H1 (cell line): ENCODE results near the gene STXBP4.

Experiments
- CTCF ChIP-seq, 3 experiments: IDR thresholded peaks; 1 replicate in 2 of 3; 2 replicates in 1 of 3; pipeline versions ENCODE4 v1.5.1 to v1.6.1; 2011; ENCODE audit warnings: low read length in 3 of 3, mild to moderate bottlenecking in 3 of 3, inconsistent platforms in 2 of 3, low read depth in 1 of 3, moderate library complexity in 1 of 3; ENCODE audit not compliant: insufficient read depth in 1 of 3; ENCODE audit errors: control extremely low read depth in 1 of 3
- EGR1 ChIP-seq: IDR thresholded peaks from 2 replicates; pipeline ENCODE4 v1.6.1; 2011; ENCODE audit warnings: low read depth, low read length, borderline replicate concordance
- NRF1 ChIP-seq: IDR thresholded peaks from 2 replicates; pipeline ENCODE4 v1.6.1; 2011; ENCODE audit warnings: mild to moderate bottlenecking, low read depth, low read length, improper control_type of control experiment
- POU5F1 ChIP-seq: IDR thresholded peaks from 2 replicates; pipeline ENCODE4 v1.6.1; 2011; ENCODE audit warnings: low read depth, mild to moderate bottlenecking, low read length, moderate library complexity

GRCh38 chr17:55168958-55169687, 200.6 kb downstream of the STXBP4 start:
- TF ChIP-seq CTCF (IDR thresholded peaks at IDR 0.05; ENCODE audit: control extremely low read depth in 1 of 3, insufficient read depth in 1 of 3, low read depth in 1 of 3, low read length in 3 of 3): no peak
- TF ChIP-seq NRF1: no peak
- TF ChIP-seq POU5F1: no peak
- TF ChIP-seq EGR1: no peak
